Stimulated activated CD8-positive, alpha-beta memory T cell treated with anti-CD3 and anti-CD28 coated beads, Interleukin-7, amount 100 ng/mL, for 48 hours (primary cell): Measurements from ENCODE around the gene SNX22.
A peak's percentile ranks its signal among the peaks of the same experiment; 100 is the strongest.

ENCODE experiments used
- DNase-seq, 2 donors: peaks; one replicate each; pipeline ENCODE4 v3.0.0-alpha.2; 2020; ENCODE audit warnings: low read depth in 1 of 2; ENCODE audit errors: extremely low read depth in 1 of 2

SNX22 gene

GRCh38 chr15:64133623-64134344 is 17.7 kb upstream of the SNX22 start:
- DNase-seq: no peak

GRCh38 chr15:64134345-64134829 is 17.1 kb upstream of the SNX22 start:
- DNase-seq: no peak

GRCh38 chr15:64136347-64136746 is 15.2 kb upstream of the SNX22 start:
- DNase-seq: no peak

- no peak for DNase-seq
These were observed 14.2 kb upstream of the SNX22 start for GRCh38 chr15:64137226-64137833.

GRCh38 chr15:64138331-64138941 is 13.1 kb upstream of the SNX22 start:
- DNase-seq: no peak

- no peak for DNase-seq
These were observed 9.6 kb upstream of the SNX22 start for GRCh38 chr15:64141798-64142512.

GRCh38 chr15:64143276-64143675 is 8.3 kb upstream of the SNX22 start:
- no peak for DNase-seq

- no peak for DNase-seq
These were observed 7.4 kb upstream of the SNX22 start for GRCh38 chr15:64144192-64144564.

GRCh38 chr15:64144565-64145281 is 6.8 kb upstream of the SNX22 start:
- no peak for DNase-seq

GRCh38 chr15:64146041-64146440 is 5.5 kb upstream of the SNX22 start:
- no peak for DNase-seq

GRCh38 chr15:64146520-64146884 is 5.0 kb upstream of the SNX22 start:
- no peak for DNase-seq

- DNase-seq: no peak
These were observed 4.4 kb upstream of the SNX22 start for GRCh38 chr15:64146885-64147681.

- DNase-seq: no peak
These were observed 3.4 kb upstream of the SNX22 start for GRCh38 chr15:64148168-64148567.

- no peak for DNase-seq
These were observed 3.0 kb upstream of the SNX22 start for GRCh38 chr15:64148581-64148980.

- no peak for DNase-seq
These were observed 2.1 kb upstream of the SNX22 start for GRCh38 chr15:64149424-64149823.

- no peak for DNase-seq
These were observed 1.5 kb upstream of the SNX22 start for GRCh38 chr15:64149893-64150578.

GRCh38 chr15:64152507-64153387 is 1.2 kb downstream of the SNX22 start:
- DNase-seq: no peak

GRCh38 chr15:64153480-64154367 is 2.2 kb downstream of the SNX22 start:
- DNase-seq: peak; percentile 80 to 83
